ENCODE measurements around the gene TRDN.

DNA sequence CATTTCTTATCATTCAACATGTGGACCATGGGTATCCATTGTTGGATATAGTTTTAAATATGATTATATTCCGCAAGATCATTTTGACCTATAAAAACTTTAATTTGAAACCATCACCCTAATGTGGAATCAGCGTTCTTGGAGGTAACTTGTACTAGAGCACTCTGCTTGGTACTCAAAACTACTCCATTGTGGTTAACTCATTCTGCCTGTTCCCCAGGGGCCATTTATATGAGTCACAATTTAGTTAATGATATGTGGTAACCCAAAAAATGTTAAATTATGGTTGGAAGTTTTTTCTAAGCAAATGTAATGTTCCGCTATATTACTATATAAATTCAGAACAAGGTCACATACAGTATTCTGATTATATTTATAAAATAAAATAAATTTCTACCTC lies 109.3 kb downstream of the TRDN start:
- TF ChIP-seq, protein P1, sequence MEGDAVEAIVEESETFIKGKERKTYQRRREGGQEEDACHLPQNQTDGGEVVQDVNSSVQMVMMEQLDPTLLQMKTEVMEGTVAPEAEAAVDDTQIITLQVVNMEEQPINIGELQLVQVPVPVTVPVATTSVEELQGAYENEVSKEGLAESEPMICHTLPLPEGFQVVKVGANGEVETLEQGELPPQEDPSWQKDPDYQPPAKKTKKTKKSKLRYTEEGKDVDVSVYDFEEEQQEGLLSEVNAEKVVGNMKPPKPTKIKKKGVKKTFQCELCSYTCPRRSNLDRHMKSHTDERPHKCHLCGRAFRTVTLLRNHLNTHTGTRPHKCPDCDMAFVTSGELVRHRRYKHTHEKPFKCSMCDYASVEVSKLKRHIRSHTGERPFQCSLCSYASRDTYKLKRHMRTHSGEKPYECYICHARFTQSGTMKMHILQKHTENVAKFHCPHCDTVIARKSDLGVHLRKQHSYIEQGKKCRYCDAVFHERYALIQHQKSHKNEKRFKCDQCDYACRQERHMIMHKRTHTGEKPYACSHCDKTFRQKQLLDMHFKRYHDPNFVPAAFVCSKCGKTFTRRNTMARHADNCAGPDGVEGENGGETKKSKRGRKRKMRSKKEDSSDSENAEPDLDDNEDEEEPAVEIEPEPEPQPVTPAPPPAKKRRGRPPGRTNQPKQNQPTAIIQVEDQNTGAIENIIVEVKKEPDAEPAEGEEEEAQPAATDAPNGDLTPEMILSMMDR (conservative IDR thresholded peaks at IDR 0.05; ENCODE audit: low read length), result no peak
- TF ChIP-seq EZH2phosphoT487 (IDR thresholded peaks at IDR 0.05; ENCODE audit: borderline replicate concordance), result no peak
